Measurements from ENCODE around the gene SSBP3.

SSBP3 gene

GRCh38 chr1:54225986-54226559 lies 180.1 kb downstream of the SSBP3 start:
- CTCF ChIA-PET: no interaction called here
- DNase-seq (ENCODE audit: extremely low spot score): no peak
- POLR2A ChIA-PET: no interaction called here
- TF ChIP-seq NFRKB (IDR thresholded peaks at IDR 0.05): no peak
- no peak for TF ChIP-seq SP1 (IDR thresholded peaks at IDR 0.05)

GRCh38 chr1:54225378-54225777 lies 180.8 kb downstream of the SSBP3 start:
- DNase-seq (ENCODE audit: extremely low spot score): no peak
- POLR2A ChIA-PET: no interaction called here
- TF ChIP-seq ZNF384 (IDR thresholded peaks at IDR 0.05): no peak
- TF ChIP-seq FOXA1 (IDR thresholded peaks at IDR 0.05): no peak
- no peak for TF ChIP-seq NFRKB (IDR thresholded peaks at IDR 0.05)
- no peak for TF ChIP-seq ELF4 (IDR thresholded peaks at IDR 0.05)
- no peak for TF ChIP-seq HDGF (IDR thresholded peaks at IDR 0.05; ENCODE audit: borderline replicate concordance)
- TF ChIP-seq PKNOX1 (IDR thresholded peaks at IDR 0.05): no peak
- CTCF ChIA-PET: no interaction called here

GRCh38 chr1:54224233-54224632 lies 182.0 kb downstream of the SSBP3 start:
- TF ChIP-seq SP1 (IDR thresholded peaks at IDR 0.05): no peak
- no peak for TF ChIP-seq FOXK2 (IDR thresholded peaks at IDR 0.05)
- TF ChIP-seq FOXM1 (IDR thresholded peaks at IDR 0.05; ENCODE audit: borderline replicate concordance): no peak
- no peak for TF ChIP-seq PKNOX1 (IDR thresholded peaks at IDR 0.05)
- TF ChIP-seq ELF4 (IDR thresholded peaks at IDR 0.05): no peak
- no peak for TF ChIP-seq CTBP1 (IDR thresholded peaks at IDR 0.05; ENCODE audit: borderline replicate concordance)
- no peak for TF ChIP-seq ZNF384 (IDR thresholded peaks at IDR 0.05)
- TF ChIP-seq TARDBP (IDR thresholded peaks at IDR 0.05): no peak
- TF ChIP-seq HDGF (IDR thresholded peaks at IDR 0.05; ENCODE audit: borderline replicate concordance): no peak

GRCh38 chr1:54223441-54224202 lies 182.6 kb downstream of the SSBP3 start:
- no peak for TF ChIP-seq BHLHE40 (IDR thresholded peaks at IDR 0.05; ENCODE audit: borderline replicate concordance)
- TF ChIP-seq SUZ12 (IDR thresholded peaks at IDR 0.05): no peak
- TF ChIP-seq ARNT (IDR thresholded peaks at IDR 0.05): no peak
- TF ChIP-seq L3MBTL2 (conservative IDR thresholded peaks at IDR 0.05): no peak
- no peak for TF ChIP-seq NFRKB (IDR thresholded peaks at IDR 0.05)
- no peak for TF ChIP-seq ZNF384 (IDR thresholded peaks at IDR 0.05)
- no peak for TF ChIP-seq FOXK2 (IDR thresholded peaks at IDR 0.05)
- no peak for TF ChIP-seq SP1 (IDR thresholded peaks at IDR 0.05)
- TF ChIP-seq FOXA1 (IDR thresholded peaks at IDR 0.05): no peak
- TF ChIP-seq LEF1 (IDR thresholded peaks at IDR 0.05; ENCODE audit: borderline replicate concordance): no peak
- no peak for TF ChIP-seq PKNOX1 (IDR thresholded peaks at IDR 0.05)
- no peak for TF ChIP-seq FOXM1 (IDR thresholded peaks at IDR 0.05; ENCODE audit: borderline replicate concordance)
- TF ChIP-seq TARDBP (IDR thresholded peaks at IDR 0.05): no peak
- no peak for DNase-seq (ENCODE audit: extremely low spot score)
- CTCF ChIA-PET: no interaction called here
- POLR2A ChIA-PET: no interaction called here

More at GRCh38 chr1:54224233-54224632, 182.0 kb downstream of the SSBP3 start:
- POLR2A ChIA-PET: no interaction called here
- CTCF ChIA-PET: no interaction called here
- no peak for DNase-seq (ENCODE audit: extremely low spot score)

- POLR2A ChIA-PET: no interaction called here
- DNase-seq (ENCODE audit: extremely low spot score): no peak
- CTCF ChIA-PET: no interaction called here
- TF ChIP-seq FOXM1 (IDR thresholded peaks at IDR 0.05; ENCODE audit: borderline replicate concordance) (no peak), BHLHE40 (IDR thresholded peaks at IDR 0.05; ENCODE audit: borderline replicate concordance) (no peak), FOXK2 (IDR thresholded peaks at IDR 0.05) (no peak), HDGF (IDR thresholded peaks at IDR 0.05; ENCODE audit: borderline replicate concordance) (no peak), NFRKB (IDR thresholded peaks at IDR 0.05) (no peak), LEF1 (IDR thresholded peaks at IDR 0.05; ENCODE audit: borderline replicate concordance) (no peak), L3MBTL2 (conservative IDR thresholded peaks at IDR 0.05) (no peak), TARDBP (IDR thresholded peaks at IDR 0.05) (no peak), ZNF384 (IDR thresholded peaks at IDR 0.05) (no peak), FOXA1 (IDR thresholded peaks at IDR 0.05) (no peak), PKNOX1 (IDR thresholded peaks at IDR 0.05) (no peak), CTBP1 (IDR thresholded peaks at IDR 0.05; ENCODE audit: borderline replicate concordance) (no peak), ARNT (IDR thresholded peaks at IDR 0.05) (no peak), SP1 (IDR thresholded peaks at IDR 0.05) (no peak), SUZ12 (IDR thresholded peaks at IDR 0.05) (no peak), ELF4 (IDR thresholded peaks at IDR 0.05) (no peak)
Observed at GRCh38 chr1:54222711-54223110, 183.5 kb downstream of the SSBP3 start.

- no peak for TF ChIP-seq CTBP1 (IDR thresholded peaks at IDR 0.05; ENCODE audit: borderline replicate concordance)
- TF ChIP-seq SP1 (IDR thresholded peaks at IDR 0.05): no peak
- TF ChIP-seq TARDBP (IDR thresholded peaks at IDR 0.05): no peak
- TF ChIP-seq LEF1 (IDR thresholded peaks at IDR 0.05; ENCODE audit: borderline replicate concordance): no peak
- no peak for TF ChIP-seq FOXM1 (IDR thresholded peaks at IDR 0.05; ENCODE audit: borderline replicate concordance)
- TF ChIP-seq PKNOX1 (IDR thresholded peaks at IDR 0.05): no peak
- TF ChIP-seq HDGF (IDR thresholded peaks at IDR 0.05; ENCODE audit: borderline replicate concordance): no peak
- TF ChIP-seq SUZ12 (IDR thresholded peaks at IDR 0.05): no peak
- TF ChIP-seq BHLHE40 (IDR thresholded peaks at IDR 0.05; ENCODE audit: borderline replicate concordance): no peak
- no peak for TF ChIP-seq FOXA1 (IDR thresholded peaks at IDR 0.05)
- no peak for TF ChIP-seq ARNT (IDR thresholded peaks at IDR 0.05)
- TF ChIP-seq NFRKB (IDR thresholded peaks at IDR 0.05): no peak
- no peak for TF ChIP-seq L3MBTL2 (conservative IDR thresholded peaks at IDR 0.05)
- TF ChIP-seq FOXK2 (IDR thresholded peaks at IDR 0.05): no peak
- no peak for TF ChIP-seq ZNF384 (IDR thresholded peaks at IDR 0.05)
- no peak for TF ChIP-seq ELF4 (IDR thresholded peaks at IDR 0.05)
- ChIA-PET CTCF (no interaction called here), POLR2A (no interaction called here)
- DNase-seq (ENCODE audit: extremely low spot score): no peak
Observed at GRCh38 chr1:54221867-54222484, 184.2 kb downstream of the SSBP3 start.

All from HEK293T (cell line).